HPDE6-E6E7 (cell line): ENCODE results near the gene FYCO1.

Experiments
- DNase-seq: peaks from one replicate; pipeline ENCODE4 v3.0.0; 2011; ENCODE audit warnings: missing footprints; ENCODE audit errors: extremely low spot score

The FYCO1 gene

GRCh38 chr3:45885979-45886705 lies 109.5 kb downstream of the FYCO1 start, which contains the start of gene CCR9:
TSS of gene CCR9 (plus strand) at chr3:45886543. CDS start at chr3:45894934, 8,391 bp downstream.
- DNase-seq: no peak

- DNase-seq: no peak
Measured at GRCh38 chr3:45884368-45885201, 111.0 kb downstream of the FYCO1 start.

GRCh38 chr3:45881078-45882022 lies 114.3 kb downstream of the FYCO1 start:
- DNase-seq: peak; percentile 21

- no peak for DNase-seq
Measured at GRCh38 chr3:45880725-45881077, 114.9 kb downstream of the FYCO1 start.

GRCh38 chr3:45878124-45878523 lies 117.5 kb downstream of the FYCO1 start:
- no peak for DNase-seq

GRCh38 chr3:45874677-45875346 lies 120.8 kb downstream of the FYCO1 start:
- no peak for DNase-seq

GRCh38 chr3:45873638-45874037 lies 122.0 kb downstream of the FYCO1 start:
- no peak for DNase-seq

- DNase-seq: no peak
Measured at GRCh38 chr3:45873036-45873435, 122.6 kb downstream of the FYCO1 start.

GRCh38 chr3:45872569-45872968 lies 123.1 kb downstream of the FYCO1 start:
- no peak for DNase-seq

GRCh38 chr3:45871780-45872179 lies 123.8 kb downstream of the FYCO1 start:
- DNase-seq: no peak

GRCh38 chr3:45870099-45870498 lies 125.5 kb downstream of the FYCO1 start:
- no peak for DNase-seq

GRCh38 chr3:45869638-45870037 lies 126.0 kb downstream of the FYCO1 start:
- DNase-seq: no peak

GRCh38 chr3:45868650-45869049 lies 127.0 kb downstream of the FYCO1 start:
- DNase-seq: no peak

GRCh38 chr3:45868213-45868612 lies 127.4 kb downstream of the FYCO1 start:
- no peak for DNase-seq
